Stimulated activated CD4-positive, alpha-beta T cell treated with anti-CD3 and anti-CD28 coated beads, Interleukin-1b, Interleukin-23, amount 100 ng/mL, for 1 hour (primary cell): ENCODE results near the gene YPEL2.
A peak's percentile ranks its signal among the peaks of the same experiment; 100 is the strongest.
"Not testable (repeated sequence)": the region's sequence is repeated elsewhere in the genome, so short reads cannot be mapped to it uniquely, and the experiment has no call there.

ENCODE experiments used
- DNase-seq, 2 donors: peaks; one replicate each; pipeline ENCODE4 v3.0.0-alpha.2; 2020; ENCODE audit warnings: low read depth in 2 of 2

Gene YPEL2, protein sequence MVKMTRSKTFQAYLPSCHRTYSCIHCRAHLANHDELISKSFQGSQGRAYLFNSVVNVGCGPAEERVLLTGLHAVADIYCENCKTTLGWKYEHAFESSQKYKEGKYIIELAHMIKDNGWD

DNA sequence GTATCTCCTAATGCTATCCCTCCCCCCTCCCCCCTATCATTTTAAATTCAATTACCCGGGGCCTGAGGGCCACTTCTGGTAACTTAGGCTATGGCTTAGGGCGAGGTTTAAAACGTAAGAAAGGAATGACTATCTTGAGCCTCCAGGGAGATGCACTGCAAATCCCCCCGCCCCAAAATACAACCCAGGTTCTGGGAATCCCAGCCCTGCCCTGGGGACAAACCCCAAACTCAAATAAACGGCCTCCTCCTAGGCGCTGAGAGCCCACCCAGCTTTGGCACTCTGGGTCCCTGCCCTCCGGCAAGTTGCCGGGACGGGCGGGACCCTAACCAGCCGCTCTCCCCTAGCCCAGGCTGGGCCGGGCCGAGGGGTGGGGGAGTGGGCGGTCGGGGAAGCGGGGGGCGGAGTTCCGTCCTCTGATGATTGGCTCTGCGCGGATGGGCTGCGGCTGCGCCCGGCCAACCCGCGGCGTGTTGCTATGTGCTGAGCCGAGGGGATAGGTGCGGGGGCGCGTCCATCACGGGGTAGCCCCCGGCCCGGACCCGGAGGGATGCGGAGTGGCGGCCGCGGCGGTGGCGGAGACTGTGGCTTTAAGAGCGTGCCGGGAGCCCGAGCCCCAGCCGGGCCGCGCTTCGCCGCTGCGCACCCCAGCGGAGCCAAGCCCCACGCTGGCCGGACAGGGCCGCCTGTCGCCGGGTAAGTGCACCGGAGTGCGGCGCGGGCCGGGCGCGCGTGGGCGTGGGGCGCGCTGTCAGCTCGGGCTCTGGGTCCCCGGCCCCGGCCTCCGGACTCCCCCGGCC lies at the start of gene YPEL2:
Gene YPEL2 (plus strand): TSS at position 527 of the 800 bp plus-strand sequence. CDS start 21,755 bp downstream, outside the sequence.
- peak; percentile 73 to 76 for DNase-seq

- DNase-seq = no peak
These were observed 47.1 kb upstream of the YPEL2 start for GRCh38 chr17:59284317-59284716.

GRCh38 chr17:59287452-59287851 lies 44.0 kb upstream of the YPEL2 start:
- no peak for DNase-seq

DNA sequence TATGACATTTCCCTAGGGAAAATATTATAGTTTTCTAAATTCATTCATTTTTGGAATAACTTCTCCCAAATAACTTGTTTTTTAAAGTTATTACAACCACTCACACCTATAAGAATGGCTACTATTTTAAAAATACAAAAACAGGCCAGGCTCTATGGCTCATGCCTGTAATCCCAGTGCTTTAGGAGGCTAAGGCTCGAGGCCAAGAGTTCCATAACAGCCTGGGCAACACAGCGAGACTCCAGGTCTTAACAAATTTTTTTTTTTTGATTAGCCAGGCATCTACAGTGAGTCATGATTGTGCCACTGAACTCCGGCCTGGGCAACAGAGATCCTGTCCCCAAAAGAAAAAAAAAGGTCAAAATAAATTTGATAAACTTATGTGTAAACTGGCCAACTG lies 43.6 kb upstream of the YPEL2 start:
- no peak for DNase-seq

DNA sequence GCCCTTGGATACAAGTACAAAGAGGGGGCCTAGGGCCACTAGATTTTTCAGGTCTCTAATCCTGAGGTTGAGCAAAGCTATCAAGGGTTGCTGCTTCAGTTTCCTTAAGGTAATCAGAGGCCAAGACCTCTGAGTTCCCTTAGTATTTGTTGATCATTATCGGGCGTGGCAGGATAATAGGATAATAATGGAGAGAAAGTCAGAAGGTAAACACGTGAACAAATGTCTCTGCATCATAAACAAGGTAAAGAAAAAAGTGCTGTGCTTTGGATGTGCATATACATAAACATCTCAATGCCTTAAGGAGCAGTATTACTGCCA lies 41.5 kb upstream of the YPEL2 start:
- no peak for DNase-seq

GRCh38 chr17:59290302-59290998 lies 41.0 kb upstream of the YPEL2 start:
- not testable (repeated sequence) for DNase-seq

DNA sequence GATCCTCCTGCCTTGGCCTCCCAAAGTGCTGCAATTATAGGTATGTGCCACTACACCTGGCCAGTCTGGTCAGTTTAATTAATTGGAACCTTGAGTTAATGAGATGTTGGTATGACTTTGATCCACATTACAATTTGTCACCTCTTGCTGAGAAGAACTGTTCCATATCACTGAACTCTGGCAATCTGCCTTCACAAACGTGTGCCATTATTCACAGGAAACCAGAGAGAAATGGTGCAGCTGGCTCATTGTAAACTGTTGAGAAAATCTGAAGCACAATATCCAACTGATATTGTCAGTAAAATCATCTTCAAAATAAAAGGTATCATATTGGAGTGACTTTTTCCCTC lies 39.3 kb upstream of the YPEL2 start:
- no peak for DNase-seq

- no peak for DNase-seq
These were observed 35.3 kb upstream of the YPEL2 start for GRCh38 chr17:59296190-59296589.

GRCh38 chr17:59298521-59298920 lies 32.9 kb upstream of the YPEL2 start:
- DNase-seq = no peak

GRCh38 chr17:59299400-59300092 lies 31.9 kb upstream of the YPEL2 start:
- no peak for DNase-seq

DNA sequence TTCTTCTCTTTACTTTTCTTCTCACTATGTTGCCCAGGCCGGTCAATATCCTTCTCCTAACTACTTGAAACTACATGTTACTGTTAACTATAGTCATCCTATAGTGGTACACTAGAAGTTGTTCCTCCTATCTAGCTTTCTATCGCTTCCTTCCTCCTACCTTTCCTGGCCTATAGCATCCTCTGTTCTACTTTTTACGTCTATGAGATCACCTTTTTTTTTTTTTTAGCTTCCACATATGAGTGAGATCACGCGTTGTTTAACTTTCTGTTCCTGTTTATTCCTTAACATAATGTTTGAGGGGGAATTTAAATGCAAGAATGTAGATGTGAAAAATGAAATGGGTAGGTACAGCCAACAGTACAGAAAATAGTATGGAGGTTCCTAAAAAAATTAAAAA lies 30.5 kb upstream of the YPEL2 start:
- DNase-seq = no peak

GRCh38 chr17:59304811-59305210 lies 26.6 kb upstream of the YPEL2 start:
- DNase-seq = no peak

DNA sequence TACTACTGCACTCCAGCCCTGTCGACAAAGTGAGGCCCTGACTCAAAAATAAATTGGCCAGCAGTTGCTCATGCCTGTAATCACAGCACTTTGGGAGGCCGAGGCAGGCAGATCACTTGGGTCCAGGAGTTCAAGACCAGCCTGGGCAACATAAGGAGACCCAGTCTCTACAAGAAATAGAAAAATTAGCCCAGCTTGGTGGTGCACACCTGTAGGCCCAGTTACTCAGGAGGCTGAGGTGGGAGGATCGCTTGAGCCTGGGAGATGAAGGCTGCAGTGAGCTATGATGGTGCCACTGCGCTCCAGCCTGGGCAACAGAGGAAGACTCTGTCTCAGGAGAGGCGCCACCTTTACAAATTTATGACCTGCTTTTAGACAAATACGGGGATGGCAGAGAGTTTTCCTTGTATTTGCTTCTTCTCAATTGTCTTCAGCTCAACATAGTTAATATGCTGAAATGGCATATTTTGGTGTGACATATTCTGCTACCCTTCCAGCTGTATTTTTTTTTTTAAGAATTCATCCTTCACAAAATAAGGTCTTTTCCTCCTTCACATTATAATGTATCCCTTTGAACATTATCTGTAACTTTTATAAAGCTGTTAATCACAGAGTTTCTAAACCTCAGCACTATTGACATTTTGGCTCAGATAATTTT lies 21.1 kb upstream of the YPEL2 start:
- DNase-seq = no peak

GRCh38 chr17:59311051-59311468 lies 20.4 kb upstream of the YPEL2 start:
- no peak for DNase-seq

DNA sequence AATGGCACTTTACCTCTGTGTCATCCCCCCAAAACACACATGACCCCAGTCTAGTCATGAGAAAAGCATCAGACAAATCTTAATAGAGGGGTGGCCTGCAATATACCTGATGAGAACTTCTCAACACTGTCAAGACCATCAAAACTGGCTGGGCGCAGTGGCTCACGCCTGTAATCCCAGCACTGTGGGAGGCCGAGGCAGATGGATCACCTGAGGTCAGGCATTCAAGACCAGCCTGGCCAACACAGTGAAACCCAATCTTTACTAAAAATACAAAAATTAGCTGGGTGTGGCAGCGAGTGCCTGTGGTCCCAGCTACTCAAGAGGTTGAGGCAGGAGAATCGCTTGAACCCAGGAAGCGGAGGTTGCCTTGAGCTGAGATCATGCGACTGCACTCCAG lies 19.9 kb upstream of the YPEL2 start:
- not testable (repeated sequence) for DNase-seq

- no peak for DNase-seq
These were observed 15.6 kb upstream of the YPEL2 start for GRCh38 chr17:59315866-59316265.

DNA sequence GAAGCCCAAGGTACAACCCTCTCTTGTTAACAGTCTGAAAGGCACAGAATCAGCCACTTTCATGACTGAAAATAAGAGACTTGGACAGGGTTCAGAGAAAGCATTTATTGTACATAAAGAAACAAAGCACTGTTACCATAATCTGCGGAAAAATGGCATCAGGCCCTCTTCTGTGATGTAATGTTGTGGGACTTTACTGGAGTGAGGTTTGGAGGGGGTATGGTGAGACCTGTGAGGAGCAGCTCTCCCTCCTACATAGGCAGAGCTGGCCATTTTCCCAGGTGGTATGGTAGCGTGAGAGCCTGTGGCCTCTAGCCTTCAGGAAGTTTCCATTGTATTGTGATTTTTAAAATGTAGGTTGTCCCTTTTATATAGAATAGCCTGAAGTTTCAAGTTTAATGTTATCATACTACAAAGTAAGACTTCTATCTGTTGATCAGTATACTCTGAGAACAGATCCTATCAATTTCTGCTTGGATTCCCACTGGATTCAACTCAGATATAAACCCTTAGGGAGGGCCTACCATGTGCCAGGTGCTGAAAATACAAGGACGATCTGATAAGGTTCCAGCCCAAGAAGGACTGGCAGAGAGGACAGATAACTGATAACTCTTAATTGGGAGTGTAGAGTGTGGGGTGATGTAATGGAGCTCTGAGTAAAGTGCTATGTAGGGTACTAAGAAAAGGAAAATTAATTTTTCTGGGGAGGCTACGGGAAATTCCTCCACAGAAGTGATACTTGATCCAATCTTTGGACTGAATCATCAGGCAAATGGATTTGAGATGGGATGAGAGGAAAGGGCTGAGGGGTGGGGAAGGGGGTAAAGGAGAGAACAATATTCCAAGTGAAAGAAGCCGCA lies 4.1 kb upstream of the YPEL2 start:
- no peak for DNase-seq

DNA sequence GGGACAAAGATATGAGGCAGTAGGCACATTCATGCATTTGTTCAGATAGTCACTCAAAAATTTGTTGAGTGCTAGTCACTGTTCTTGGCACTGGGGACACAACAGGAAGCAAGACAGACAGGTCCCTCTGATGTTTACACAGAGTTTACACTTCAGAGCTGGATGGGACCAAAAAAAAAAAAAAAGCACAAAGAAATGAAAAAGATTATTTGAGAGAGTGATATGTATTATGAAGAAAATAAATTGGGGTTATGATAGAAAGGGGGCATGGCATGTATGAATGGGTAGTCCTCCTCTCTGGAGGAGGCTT lies 3.5 kb upstream of the YPEL2 start:
- no peak for DNase-seq

DNA sequence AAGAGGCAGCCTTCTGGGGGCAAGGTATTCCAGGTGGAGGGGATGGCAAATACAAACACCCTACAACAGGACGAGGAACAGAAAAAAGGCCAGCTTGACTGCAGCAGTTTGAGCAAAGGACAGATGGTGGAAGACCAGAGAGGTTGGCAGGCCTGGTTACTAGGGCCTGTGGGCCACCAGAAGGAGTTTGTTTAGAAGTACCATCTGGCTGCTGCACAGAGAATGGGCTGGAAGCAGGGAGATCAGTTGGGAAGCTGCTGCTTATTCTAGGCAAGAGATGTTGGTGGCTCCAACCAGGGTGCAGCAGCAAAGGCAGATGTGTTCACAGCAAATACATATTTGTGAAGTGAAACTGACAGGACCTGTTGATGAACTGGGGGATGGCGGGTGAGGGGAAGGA lies 2.9 kb upstream of the YPEL2 start:
- no peak for DNase-seq

- DNase-seq = no peak
These were observed 2.0 kb upstream of the YPEL2 start for GRCh38 chr17:59329176-59330052.
